Gastroesophageal sphincter (tissue), 4 donors: Measurements from ENCODE around the gene LMO7. TPM values are rescaled to one million over a fixed set of nuclear protein-coding genes. Genes with fewer than 3 reads are reported as not detected.
"Not testable (repeated sequence)": the region's sequence is repeated elsewhere in the genome, so short reads cannot be mapped to it uniquely, and the experiment has no call there.

Source experiments
- ATAC-seq: fragments of 150-250 bp; one replicate; pipeline ENCODE4 v1.9.1; 2016; ENCODE audit warnings: mild to moderate bottlenecking, moderate library complexity
- H3K27ac ChIP-seq, 4 donors: fragments of 200-600 bp; sonication (generic) in 3 of 4; 1 replicate in 3 of 4; 2 replicates in 1 of 4; pipeline ENCODE4 v1.5.1; 2016 to 2019
- H3K27me3 ChIP-seq: fragments of 200-600 bp; sonication (generic); one replicate; pipeline ENCODE4 v1.5.1; 2019
- H3K36me3 ChIP-seq, 2 donors: fragments of 200-600 bp; sonication (generic); one replicate each; pipeline ENCODE4 v1.5.1; 2019; ENCODE audit warnings: control low read depth in 1 of 2
- H3K4me1 ChIP-seq, 3 donors: fragments of 200-600 bp; sonication (generic); 1 replicate in 2 of 3; 2 replicates in 1 of 3; pipeline ENCODE4 v1.5.1; 2016 to 2019; ENCODE audit warnings: control low read depth in 2 of 3
- H3K4me3 ChIP-seq, 2 donors: fragments of 200-600 bp; sonication (generic); one replicate each; pipeline ENCODE4 v1.5.1; 2019; ENCODE audit warnings: mild to moderate bottlenecking in 1 of 2, moderate library complexity in 1 of 2
- H3K9me3 ChIP-seq, 3 donors: fragments of 200-600 bp; sonication (generic); one replicate each; pipeline ENCODE4 v1.5.1; 2017 to 2019; ENCODE audit warnings: control low read depth in 2 of 3
- EP300 ChIP-seq: sonication (generic); formaldehyde crosslinking; IDR thresholded peaks from one replicate; pipeline ENCODE4 v1.6.1; 2017; ENCODE audit warnings: antibody characterized with exemption, mild to moderate bottlenecking
- POLR2A ChIP-seq, 2 donors: fragments of 450-650 bp; IDR thresholded peaks; one replicate each; pipeline ENCODE4 v1.6.1; 2017; ENCODE audit warnings: antibody characterized with exemption in 2 of 2, mild to moderate bottlenecking in 2 of 2, moderate library complexity in 1 of 2
- POLR2AphosphoS5 ChIP-seq: sonication (generic); formaldehyde crosslinking; IDR thresholded peaks from one replicate; pipeline ENCODE4 v1.6.1; 2017; ENCODE audit warnings: antibody characterized with exemption
- whole genome bisulfite sequencing, 2 donors: methylation state at CpG; one replicate each; pipeline ENCODE4 v1.1.5; 2018; ENCODE audit warnings: low coverage in 1 of 2; 5-methylcytosine and 5-hydroxymethylcytosine counted together
- total RNA-seq, 4 donors: library from RNA; depleted of rRNA; stranded (reverse); fragments of >200 nt; gene quantifications; one replicate each; pipeline ENCODE4 v1.1.0, GENCODE V29; 2016
- TF ChIP-seq, protein P1 (sequence below), 4 experiments: fragments of 200-600 bp in 2 of 4; fragments of 450-650 bp in 2 of 4; sonication (generic) in 1 of 4; IDR thresholded peaks; one replicate each; pipeline ENCODE4 v1.5.1; 2017 to 2019; ENCODE audit warnings: antibody characterized with exemption in 4 of 4, mild to moderate bottlenecking in 2 of 4, moderate library complexity in 2 of 4

The LMO7 gene
- total RNA-seq, 4 donors from 2014 or later = 15.1 to 45.0 (median 26.8) TPM

DNA sequence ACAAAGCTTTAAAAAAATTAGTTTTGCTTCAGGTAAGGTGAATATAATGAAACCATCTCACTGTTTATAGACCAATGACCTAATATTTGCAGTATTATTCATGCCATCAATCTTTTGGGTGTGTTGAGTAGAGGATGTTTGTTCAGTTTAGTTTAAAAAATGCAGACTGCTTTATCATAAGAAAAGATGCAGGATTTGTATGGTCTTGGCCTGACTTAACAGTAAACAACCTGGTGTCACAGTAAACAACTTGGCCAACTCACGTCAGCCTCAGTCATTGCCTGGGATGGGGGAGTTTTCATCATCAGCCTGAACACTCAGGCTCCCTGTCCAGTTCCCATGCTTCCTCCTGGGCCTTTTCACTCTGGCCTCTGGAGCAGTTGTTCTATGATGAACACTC, 55.1 kb downstream of the LMO7 start:
- Histone ChIP-seq H3K27ac (no peak overlapping the region), H3K27me3 (no peaks in the 10 kb centered on the region), H3K4me1 (peaks cover 0 to 4% (median 0%) of the 10 kb centered on the region in 3 donors), H3K9me3 (no peaks in the 10 kb centered on the region), H3K4me3 (no peak overlapping the region), H3K36me3 (no peaks in the 10 kb centered on the region)
- TF ChIP-seq, protein P1, sequence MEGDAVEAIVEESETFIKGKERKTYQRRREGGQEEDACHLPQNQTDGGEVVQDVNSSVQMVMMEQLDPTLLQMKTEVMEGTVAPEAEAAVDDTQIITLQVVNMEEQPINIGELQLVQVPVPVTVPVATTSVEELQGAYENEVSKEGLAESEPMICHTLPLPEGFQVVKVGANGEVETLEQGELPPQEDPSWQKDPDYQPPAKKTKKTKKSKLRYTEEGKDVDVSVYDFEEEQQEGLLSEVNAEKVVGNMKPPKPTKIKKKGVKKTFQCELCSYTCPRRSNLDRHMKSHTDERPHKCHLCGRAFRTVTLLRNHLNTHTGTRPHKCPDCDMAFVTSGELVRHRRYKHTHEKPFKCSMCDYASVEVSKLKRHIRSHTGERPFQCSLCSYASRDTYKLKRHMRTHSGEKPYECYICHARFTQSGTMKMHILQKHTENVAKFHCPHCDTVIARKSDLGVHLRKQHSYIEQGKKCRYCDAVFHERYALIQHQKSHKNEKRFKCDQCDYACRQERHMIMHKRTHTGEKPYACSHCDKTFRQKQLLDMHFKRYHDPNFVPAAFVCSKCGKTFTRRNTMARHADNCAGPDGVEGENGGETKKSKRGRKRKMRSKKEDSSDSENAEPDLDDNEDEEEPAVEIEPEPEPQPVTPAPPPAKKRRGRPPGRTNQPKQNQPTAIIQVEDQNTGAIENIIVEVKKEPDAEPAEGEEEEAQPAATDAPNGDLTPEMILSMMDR (IDR thresholded peaks at IDR 0.05) = no peak
- TF ChIP-seq POLR2A (IDR thresholded peaks at IDR 0.05) (no peak), EP300 (no peak), POLR2AphosphoS5 (no peak)
- ATAC-seq = no peak
- 80 to 89% methylated on average over 1 of the region's 1 CpG for WGBS, 2 donors

DNA sequence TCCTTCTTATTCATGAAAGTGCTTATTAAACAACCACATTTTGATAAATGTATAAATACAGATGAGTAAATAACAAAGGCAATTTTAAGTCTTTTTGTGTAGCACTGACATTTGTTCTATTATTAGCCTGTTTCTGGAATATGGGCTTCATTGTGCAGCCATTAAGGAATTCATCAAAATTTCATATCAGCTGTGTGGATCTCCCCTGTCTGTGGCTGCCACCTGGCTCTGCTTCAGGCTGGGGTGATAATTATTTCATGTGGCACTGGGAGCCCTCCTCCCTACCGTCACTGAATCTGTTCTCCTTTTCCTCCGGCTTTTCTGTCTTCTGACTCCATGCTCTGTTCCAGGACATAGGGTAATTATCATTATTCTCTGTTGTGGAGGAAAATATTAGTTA, 57.1 kb downstream of the LMO7 start:
- WGBS, 2 donors = 100% methylated on average over 1 of the region's 2 CpGs; no CpG with 5 or more reads in 1 of the 2 donors
- TF ChIP-seq POLR2AphosphoS5 (no peak), POLR2A (IDR thresholded peaks at IDR 0.05) (no peak), EP300 (no peak)
- TF ChIP-seq, protein P1 (IDR thresholded peaks at IDR 0.05) = no peak
- H3K9me3 ChIP-seq = no peaks in the 10 kb centered on the region
- H3K36me3 ChIP-seq = no peaks in the 10 kb centered on the region
- peaks cover 0 to 4% (median 0%) of the 10 kb centered on the region in 3 donors for H3K4me1 ChIP-seq
- no peaks in the 10 kb centered on the region for H3K27me3 ChIP-seq
- H3K4me3 ChIP-seq = no peak overlapping the region
- H3K27ac ChIP-seq = no peak overlapping the region
- no peak for ATAC-seq

GRCh38 chr13:75694722-75695121, 58.6 kb downstream of the LMO7 start:
- TF ChIP-seq POLR2A (IDR thresholded peaks at IDR 0.05) (no peak), POLR2AphosphoS5 (no peak), EP300 (no peak)
- TF ChIP-seq, protein P1 (IDR thresholded peaks at IDR 0.05) = no peak
- Histone ChIP-seq H3K4me1 (peaks cover 0 to 4% (median 0%) of the 10 kb centered on the region in 3 donors), H3K9me3 (no peaks in the 10 kb centered on the region), H3K4me3 (no peak overlapping the region), H3K27me3 (no peaks in the 10 kb centered on the region), H3K36me3 (no peaks in the 10 kb centered on the region), H3K27ac (no peak overlapping the region)
- WGBS, 2 donors = 60 to 87% methylated on average over 1 to 8 of the region's 8 CpGs
- ATAC-seq = no peak

- H3K27ac ChIP-seq, H3K4me1 ChIP-seq, H3K9me3 ChIP-seq, H3K36me3 ChIP-seq, ATAC-seq, H3K4me3 ChIP-seq, H3K27me3 ChIP-seq: not testable (repeated sequence)
- 41% methylated on average over 4 of the region's 8 CpGs; no CpG with 5 or more reads in 1 of the 2 donors for WGBS, 2 donors
- TF ChIP-seq, protein P1 (IDR thresholded peaks at IDR 0.05) = peak; percentile 91 to 98 (median 96)
Observed at GRCh38 chr13:75695908-75696307, 59.8 kb downstream of the LMO7 start.

DNA sequence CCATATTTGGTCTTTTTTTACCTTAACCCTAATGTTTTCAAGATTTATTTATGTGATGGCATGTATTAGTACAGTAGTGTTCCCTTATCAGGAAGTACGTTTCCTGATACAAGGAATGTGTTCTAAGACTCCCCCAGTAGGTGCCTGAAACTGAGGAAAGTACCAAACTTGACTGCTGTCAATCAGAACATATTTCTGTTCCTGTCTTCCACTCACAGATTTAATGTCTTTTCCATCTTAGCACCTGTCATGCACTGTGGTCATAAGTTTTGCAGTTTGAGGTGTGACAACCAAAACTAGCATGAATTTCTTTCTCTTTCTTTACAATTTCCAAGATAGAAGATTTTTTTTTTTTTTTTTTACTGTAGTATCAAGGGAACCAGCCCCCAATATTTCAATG, 62.9 kb downstream of the LMO7 start:
- WGBS, 2 donors = 89 to 94% methylated on average over 1 of the region's 1 CpG

DNA sequence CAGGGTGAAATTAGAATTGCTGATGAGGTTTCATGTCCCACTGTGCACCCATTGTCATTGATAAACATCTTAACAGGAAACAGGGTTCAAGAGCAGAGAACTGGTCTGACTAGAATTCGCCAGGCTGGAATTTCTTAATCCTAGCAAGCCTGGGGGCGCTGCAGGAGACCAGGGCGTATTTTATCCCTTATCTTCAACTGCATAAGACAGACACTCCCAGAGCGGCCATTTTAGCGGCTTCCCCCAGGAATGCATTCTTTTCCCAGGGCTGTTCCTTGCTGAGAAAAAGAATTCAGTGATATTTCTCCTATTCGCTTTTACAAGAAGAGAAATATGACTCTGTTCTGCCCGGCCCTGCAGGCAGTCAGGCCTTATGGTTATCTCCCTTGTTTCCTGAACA, 63.6 kb downstream of the LMO7 start:
- not testable (repeated sequence) for H3K27me3 ChIP-seq, H3K36me3 ChIP-seq, H3K4me3 ChIP-seq, ATAC-seq, H3K27ac ChIP-seq, H3K4me1 ChIP-seq, H3K9me3 ChIP-seq
- 97 to 100% methylated on average over 2 to 6 of the region's 7 CpGs for WGBS, 2 donors

More for the DNA sequence above, 62.9 kb downstream of the LMO7 start:
- no peak overlapping the region for H3K27ac ChIP-seq
- H3K4me1 ChIP-seq = peaks cover 0 to 4% (median 0%) of the 10 kb centered on the region in 3 donors
- no peaks in the 10 kb centered on the region for H3K36me3 ChIP-seq
- TF ChIP-seq, protein P1 (IDR thresholded peaks at IDR 0.05) = no peak
- no peak for TF ChIP-seq EP300
- no peak for TF ChIP-seq POLR2A (IDR thresholded peaks at IDR 0.05)
- no peak for TF ChIP-seq POLR2AphosphoS5
- ATAC-seq = no peak
- H3K9me3 ChIP-seq = no peaks in the 10 kb centered on the region
- no peaks in the 10 kb centered on the region for H3K27me3 ChIP-seq
- no peak overlapping the region for H3K4me3 ChIP-seq
